Adrenal gland (tissue), 12 donors: ENCODE data around the gene SIK2. TPM values are rescaled to one million over a fixed set of nuclear protein-coding genes. Genes with fewer than 3 reads are reported as not detected.

Source experiments
- DNase-seq, 7 donors: peaks; one replicate each; pipeline ENCODE4 v3.0.0-alpha.2; 2019 to 2020
- H3K27ac ChIP-seq, 5 donors: fragments of 200-600 bp; sonication (generic) in 4 of 5; 1 replicate in 3 of 5; 2 replicates in 2 of 5; pipeline versions ENCODE4 v1.5.1 to v1.8.0; 2016 to 2020; ENCODE audit warnings: mild to moderate bottlenecking in 1 of 5
- H3K27me3 ChIP-seq: fragments of 200-600 bp; 2 replicates; pipeline ENCODE4 v1.8.0; 2021
- H3K36me3 ChIP-seq, 2 donors: fragments of 200-600 bp; replicated peaks in 1 of 2; 1 replicate in 1 of 2; 2 replicates in 1 of 2; pipeline versions ENCODE4 v1.5.1 to v1.8.0; 2018 to 2022
- H3K4me1 ChIP-seq, 2 donors: fragments of 200-600 bp; replicated peaks in 1 of 2; 1 replicate in 1 of 2; 2 replicates in 1 of 2; pipeline versions ENCODE4 v1.5.1 to v1.8.0; 2018 to 2021
- H3K4me3 ChIP-seq, 4 donors: fragments of 200-600 bp; sonication (generic) in 3 of 4; one replicate each; pipeline ENCODE4 v1.5.1; 2016 to 2018
- H3K9me3 ChIP-seq, 3 donors: fragments of 200-600 bp; sonication (generic) in 1 of 3; replicated peaks in 1 of 3; 1 replicate in 2 of 3; 2 replicates in 1 of 3; pipeline versions ENCODE4 v1.5.1 to v1.8.0; 2016 to 2021
- CTCF ChIP-seq, 6 experiments: fragments of 450-650 bp in 4 of 6; fragments of 200-600 bp in 2 of 6; sonication (generic) in 1 of 6; IDR thresholded peaks; 1 replicate in 5 of 6; 2 replicates in 1 of 6; pipeline versions ENCODE4 v1.5.1 to v1.8.0; 2016 to 2021; ENCODE audit warnings: antibody characterized with exemption in 6 of 6, mild to moderate bottlenecking in 2 of 6, moderate library complexity in 1 of 6
- POLR2A ChIP-seq, 2 donors: fragments of 450-650 bp; IDR thresholded peaks; one replicate each; pipeline ENCODE4 v1.6.1; 2017; ENCODE audit warnings: antibody characterized with exemption in 2 of 2, mild to moderate bottlenecking in 2 of 2, moderate library complexity in 1 of 2
- WGBS, 4 donors: extraction: QIAGEN DNeasy Blood & Tissue Kit in 2 of 4; methylation state at CpG; one replicate each; pipeline versions ENCODE4 v1.1.5 to v1.1.7; 2013 to 2017; 5-methylcytosine and 5-hydroxymethylcytosine counted together
- intact Hi-C, 2 donors: fragments of 100-400 bp; cut with DNase I; formaldehyde crosslinking; loops; one replicate each; pipeline versions ENCODE4 v1.14.1 to v1.15.0; 2022 to 2023
- polyA plus RNA-seq, 3 donors: library from polyadenylated mRNA; stranded (reverse); fragments of 200-250 nt in 2 of 3; fragments of 350-450 nt in 1 of 3; fragmentation: Illumina TruSeq in 1 of 3; extraction: RNeasy Lipid Tissue Mini Kit (QIAGEN cat#74804) in 1 of 3; gene quantifications; one replicate each; pipeline ENCODE4 v1.2.3, GENCODE V29; 2013 to 2014
- total RNA-seq, 9 donors: library from RNA; depleted of rRNA in 4 of 9; stranded (reverse); fragments of >200 nt in 4 of 9; fragments of 120-200 nt in 1 of 9; fragmentation: NEBNext Ultra II Directional in 1 of 9; extraction: Animal tissue kit (Norgen Biotek cat#: 25700) in 1 of 9; gene quantifications; one replicate each; pipeline versions ENCODE4 v1.1.0 to v1.2.4, GENCODE V29; 2013 to 2023
- donor health status: healthy with polysubstance abuse.
- donor health status: Bipolar disorder and iron deficiency.
- donor health status: DM: yes; HTN: yes; CAD: no.
- donor health status: DM: no; HTN: no; CAD: no.
- donor health status: DM: no; HTN: no; CAD: no.
- donor health status: DM: yes; HTN: yes; CAD: no.

SIK2 gene
- total and polyA plus RNA-seq, 12 donors, result 7.6 to 33.0 (median 25.3) TPM

- no peaks in the 10 kb centered on the region for H3K36me3 ChIP-seq
- 58 to 90% (median 72%) methylated on average over 2 to 8 of the region's 8 CpGs for WGBS, 4 donors
- intact Hi-C loops, result no loop called here
- H3K4me1 ChIP-seq, result peaks cover 56 to 95% of the 10 kb centered on the region in 2 donors
- no peaks in the 10 kb centered on the region for H3K9me3 ChIP-seq
- H3K27me3 ChIP-seq, result no peaks in the 10 kb centered on the region
- peak overlapping the region; percentile 71 to 99 (median 93) for H3K27ac ChIP-seq
- no peak for DNase-seq
- no peak overlapping the region for H3K4me3 ChIP-seq
- TF ChIP-seq POLR2A (IDR thresholded peaks at IDR 0.05) (no peak), CTCF (IDR thresholded peaks at IDR 0.05) (no peak)
Observed at GRCh38 chr11:111734101-111734953, 132.1 kb downstream of the SIK2 start.

GRCh38 chr11:111734954-111735261, 132.7 kb downstream of the SIK2 start:
- DNase-seq, result no peak
- Histone ChIP-seq H3K27me3 (no peaks in the 10 kb centered on the region), H3K27ac (peak overlapping the region; percentile 71 to 99 (median 93)), H3K4me3 (peak overlapping the region in 1 of 4 donors; percentile 38), H3K36me3 (no peaks in the 10 kb centered on the region), H3K4me1 (peaks cover 56 to 90% of the 10 kb centered on the region in 2 donors), H3K9me3 (no peaks in the 10 kb centered on the region)
- TF ChIP-seq POLR2A (IDR thresholded peaks at IDR 0.05) (peak in 1 of 2 donors; percentile 32), CTCF (IDR thresholded peaks at IDR 0.05) (no peak)
- intact Hi-C loops, result no loop called here
- WGBS, 4 donors, result 43 to 63% (median 55%) methylated on average over 6 of the region's 6 CpGs

- peak; percentile 72 to 96 (median 90) for DNase-seq
- H3K27ac ChIP-seq, result peak overlapping the region; percentile 10 to 99 (median 93)
- H3K4me1 ChIP-seq, result peaks cover 55 to 84% of the 10 kb centered on the region in 2 donors
- intact Hi-C loops, result no loop called here
- no peaks in the 10 kb centered on the region for H3K9me3 ChIP-seq
- 39 to 52% (median 42%) methylated on average over 18 to 19 of the region's 19 CpGs for WGBS, 4 donors
- H3K27me3 ChIP-seq, result no peaks in the 10 kb centered on the region
- TF ChIP-seq CTCF (IDR thresholded peaks at IDR 0.05) (no peak), POLR2A (IDR thresholded peaks at IDR 0.05) (peak in 1 of 2 donors; percentile 59)
- peak overlapping the region in 2 of 4 donors; percentile 6 to 38 for H3K4me3 ChIP-seq
- H3K36me3 ChIP-seq, result peaks cover 0 to under 1% of the 10 kb centered on the region in 2 donors
Observed at GRCh38 chr11:111735262-111736116, 133.2 kb downstream of the SIK2 start.

GRCh38 chr11:111736181-111736590, 133.9 kb downstream of the SIK2 start:
- H3K4me1 ChIP-seq, result peaks cover 48 to 77% of the 10 kb centered on the region in 2 donors
- H3K27ac ChIP-seq, result peak overlapping the region; percentile 10 to 99 (median 93)
- WGBS, 4 donors, result 50 to 67% (median 58%) methylated on average over 1 to 11 of the region's 11 CpGs
- H3K27me3 ChIP-seq, result no peaks in the 10 kb centered on the region
- H3K9me3 ChIP-seq, result no peaks in the 10 kb centered on the region
- H3K4me3 ChIP-seq, result no peak overlapping the region
- peak in 1 of 7 donors; percentile 74 for DNase-seq
- H3K36me3 ChIP-seq, result peaks cover 0 to 7% of the 10 kb centered on the region in 2 donors
- intact Hi-C loops, result no loop called here
- no peak for TF ChIP-seq POLR2A (IDR thresholded peaks at IDR 0.05)
